A673 (cell line): ENCODE results near the gene CDYL2. TPM values are rescaled to one million over a fixed set of nuclear protein-coding genes. Genes with fewer than 3 reads are reported as not detected.

ENCODE experiments used
- BruUV-seq: library from RNA; stranded (reverse); fragments of 400-500 nt; replicated peaks from 2 replicates; lab custom pipeline; 2021; lab: Mats Ljungman, UMichigan
- CTCF ChIA-PET: fragments of 300-600 bp; sonication (Branson Sonifier 250); formaldehyde crosslinking; loops from one replicate; lab custom pipeline; 2022; ENCODE audit warnings: antibody characterized with exemption; lab: Charles Lee
- POLR2A ChIA-PET: fragments of 300-600 bp; sonication (Branson Sonifier 250); formaldehyde crosslinking; loops from one replicate; lab custom pipeline; 2022; ENCODE audit warnings: antibody characterized with exemption; ENCODE audit not compliant: low non-redundant PET; lab: Charles Lee
- DNase-seq: peaks from one replicate; pipeline ENCODE4 v3.0.0-alpha.2; 2015; ENCODE audit warnings: low spot score
- H3K27ac ChIP-seq: fragments of 200-600 bp; sonication (generic); 2 replicates; pipeline ENCODE4 v1.5.1; 2016; ENCODE audit warnings: mixed run types, low read depth, mild to moderate bottlenecking, mixed read lengths, antibody characterized with exemption, low read length; ENCODE audit not compliant: poor library complexity, severe bottlenecking
- H3K27me3 ChIP-seq: fragments of 200-600 bp; sonication (generic); replicated peaks from 2 replicates; pipeline ENCODE4 v1.6.1; 2017; ENCODE audit warnings: mixed run types, low read depth, mild to moderate bottlenecking, mixed read lengths, antibody characterized with exemption, low read length; ENCODE audit not compliant: insufficient read depth, poor library complexity
- H3K36me3 ChIP-seq: fragments of 200-600 bp; sonication (generic); 2 replicates; pipeline ENCODE4 v1.6.1; 2016; ENCODE audit warnings: mixed run types, mild to moderate bottlenecking, mixed read lengths, antibody characterized with exemption, low read length; ENCODE audit not compliant: insufficient read depth, poor library complexity, severe bottlenecking
- H3K4me1 ChIP-seq: fragments of 200-600 bp; sonication (generic); 2 replicates; pipeline ENCODE4 v1.6.1; 2017; ENCODE audit warnings: mixed run types, mild to moderate bottlenecking, mixed read lengths, antibody characterized with exemption, low read length; ENCODE audit not compliant: insufficient read depth, poor library complexity, severe bottlenecking
- H3K4me3 ChIP-seq: fragments of 200-600 bp; sonication (generic); 2 replicates; pipeline ENCODE4 v1.5.1; 2016; ENCODE audit warnings: low read depth, mixed run types, mild to moderate bottlenecking, mixed read lengths, low read length; ENCODE audit not compliant: poor library complexity, severe bottlenecking
- H3K9me3 ChIP-seq: fragments of 200-600 bp; sonication (generic); 2 replicates; pipeline ENCODE4 v1.6.1; 2016; ENCODE audit warnings: mixed run types, low read depth, mild to moderate bottlenecking, mixed read lengths, antibody characterized with exemption, low read length; ENCODE audit not compliant: poor library complexity, severe bottlenecking
- EZH2 ChIP-seq: fragments of 200-600 bp; sonication (generic); IDR thresholded peaks from 2 replicates; pipeline ENCODE4 v1.6.1; 2017; ENCODE audit warnings: borderline replicate concordance, low read depth, mild to moderate bottlenecking, mixed read lengths, antibody characterized with exemption, low read length; ENCODE audit not compliant: poor library complexity, severe bottlenecking
- intact Hi-C: fragments of 100-400 bp; cut with micrococcal nuclease; formaldehyde crosslinking; loops from one replicate; pipeline ENCODE4 v1.10.0; 2022; ENCODE audit not compliant: unreplicated experiment
- total RNA-seq: library from RNA; stranded (reverse); gene quantifications from 2 replicates; pipeline ENCODE4 v1.2.3, GENCODE V29; 2021
- TF ChIP-seq, protein P1 (sequence below): fragments of 300-800, 200-600 bp; sonication (generic); conservative IDR thresholded peaks from 2 replicates; pipeline ENCODE4 v1.5.1; 2017; ENCODE audit warnings: low read depth, mild to moderate bottlenecking, antibody characterized with exemption, low read length, moderate library complexity, mixed read lengths

Gene CDYL2
- total RNA-seq, 1 experiment from 2014 or later, result 0.64 TPM

DNA sequence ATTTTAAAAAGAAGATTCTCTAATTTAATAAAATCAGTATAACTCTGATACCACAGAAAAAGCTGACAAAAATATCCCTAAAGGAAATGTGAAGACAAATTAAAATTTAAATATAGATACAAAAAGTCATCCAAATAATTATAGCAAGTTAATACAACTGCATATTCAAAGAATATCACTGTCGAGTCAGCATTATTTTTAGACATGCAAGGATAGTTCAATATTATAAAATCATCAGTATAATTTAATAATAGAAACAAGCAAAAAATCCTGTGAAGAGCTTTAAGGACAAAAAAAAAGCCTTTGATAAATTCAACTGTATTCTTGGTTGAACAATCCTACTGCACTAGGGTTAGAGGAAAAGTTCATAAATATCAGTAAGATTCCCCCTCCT lies 21.0 kb upstream of the CDYL2 start:
- no TSS peak for BruUV-seq
- CTCF ChIA-PET, result no interaction called here
- intact Hi-C loops, result loop anchor here (2.0 kb wide), 1 partner anchor 299 kb away; no protein-coding TSS in a partner anchor

DNA sequence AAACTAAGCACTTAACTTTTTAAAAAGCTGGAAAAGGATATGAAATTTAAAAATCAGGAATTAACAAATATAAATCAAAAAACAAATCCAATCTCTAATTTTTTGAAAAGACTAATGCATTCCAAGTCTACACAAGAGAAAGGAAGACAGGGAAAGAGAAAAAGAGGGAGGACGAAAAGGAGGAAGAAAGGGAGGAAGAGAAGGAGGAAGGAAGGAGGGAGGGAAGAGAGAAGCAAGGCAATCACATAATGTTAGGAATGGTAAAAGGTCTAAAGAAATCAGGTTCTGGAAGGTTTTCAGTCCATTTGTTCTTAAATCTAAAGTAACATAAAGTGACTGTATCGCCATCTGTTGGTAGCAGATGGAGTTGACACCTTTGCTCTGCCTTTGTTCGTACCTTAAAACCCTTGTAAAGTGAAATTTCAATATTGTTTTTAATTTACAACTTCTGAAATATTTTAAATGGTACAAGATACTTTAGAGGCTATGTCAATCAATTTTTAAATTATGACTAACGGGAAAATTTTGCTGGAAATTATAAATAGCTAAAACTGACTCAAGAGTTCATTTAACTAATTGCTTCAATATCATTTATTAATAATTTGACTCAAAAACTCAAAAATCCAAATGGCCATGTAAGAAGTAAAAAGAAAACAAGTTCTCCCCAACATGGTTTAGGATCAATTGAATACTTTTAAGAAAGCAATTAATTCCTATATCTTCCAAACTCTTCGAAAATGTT lies 20.4 kb upstream of the CDYL2 start:
- H3K36me3 ChIP-seq, result no peaks in the 10 kb centered on the region
- POLR2A ChIA-PET, result no interaction called here
- H3K4me3 ChIP-seq, result no peak overlapping the region
- intact Hi-C loops, result loop anchor here (2.0 kb wide), 1 partner anchor 298 kb away; no protein-coding TSS in a partner anchor
- no TSS peak for BruUV-seq
- peaks cover 54% of the 10 kb centered on the region for H3K27me3 ChIP-seq
- H3K27ac ChIP-seq, result no peak overlapping the region
- peak; percentile 54 for DNase-seq
- H3K9me3 ChIP-seq, result no peaks in the 10 kb centered on the region
- TF ChIP-seq, protein P1, sequence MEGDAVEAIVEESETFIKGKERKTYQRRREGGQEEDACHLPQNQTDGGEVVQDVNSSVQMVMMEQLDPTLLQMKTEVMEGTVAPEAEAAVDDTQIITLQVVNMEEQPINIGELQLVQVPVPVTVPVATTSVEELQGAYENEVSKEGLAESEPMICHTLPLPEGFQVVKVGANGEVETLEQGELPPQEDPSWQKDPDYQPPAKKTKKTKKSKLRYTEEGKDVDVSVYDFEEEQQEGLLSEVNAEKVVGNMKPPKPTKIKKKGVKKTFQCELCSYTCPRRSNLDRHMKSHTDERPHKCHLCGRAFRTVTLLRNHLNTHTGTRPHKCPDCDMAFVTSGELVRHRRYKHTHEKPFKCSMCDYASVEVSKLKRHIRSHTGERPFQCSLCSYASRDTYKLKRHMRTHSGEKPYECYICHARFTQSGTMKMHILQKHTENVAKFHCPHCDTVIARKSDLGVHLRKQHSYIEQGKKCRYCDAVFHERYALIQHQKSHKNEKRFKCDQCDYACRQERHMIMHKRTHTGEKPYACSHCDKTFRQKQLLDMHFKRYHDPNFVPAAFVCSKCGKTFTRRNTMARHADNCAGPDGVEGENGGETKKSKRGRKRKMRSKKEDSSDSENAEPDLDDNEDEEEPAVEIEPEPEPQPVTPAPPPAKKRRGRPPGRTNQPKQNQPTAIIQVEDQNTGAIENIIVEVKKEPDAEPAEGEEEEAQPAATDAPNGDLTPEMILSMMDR, result peak; percentile 79
- TF ChIP-seq EZH2, result no peak
- no peaks in the 10 kb centered on the region for H3K4me1 ChIP-seq
- CTCF ChIA-PET, result no interaction called here

More for the DNA sequence above, 21.0 kb upstream of the CDYL2 start:
- H3K27me3 ChIP-seq, result peaks cover 53% of the 10 kb centered on the region
- DNase-seq, result no peak
- POLR2A ChIA-PET, result no interaction called here
- H3K4me3 ChIP-seq, result no peak overlapping the region
- no peaks in the 10 kb centered on the region for H3K9me3 ChIP-seq
- no peak for TF ChIP-seq EZH2
- TF ChIP-seq, protein P1, result no peak
- H3K27ac ChIP-seq, result no peak overlapping the region
- no peaks in the 10 kb centered on the region for H3K4me1 ChIP-seq
- H3K36me3 ChIP-seq, result no peaks in the 10 kb centered on the region

DNA sequence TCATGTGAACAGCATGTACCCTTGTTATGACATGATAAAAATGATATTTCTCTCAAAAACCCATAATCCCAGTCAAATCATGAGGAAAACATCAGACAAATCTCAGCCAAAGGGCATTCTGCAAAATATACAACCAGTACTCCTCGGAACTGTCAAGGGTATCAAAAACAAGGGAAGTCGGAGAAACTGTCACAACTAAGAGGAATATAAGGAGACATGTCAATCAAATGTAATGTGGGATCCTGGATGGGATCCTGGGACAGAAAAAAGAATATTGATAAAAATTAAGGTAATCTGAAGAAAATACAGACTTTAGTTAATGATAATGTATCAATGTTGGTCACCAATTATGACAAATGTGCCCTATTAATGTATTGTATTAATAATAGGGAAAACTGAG lies 15.6 kb upstream of the CDYL2 start:
- POLR2A ChIA-PET, result no interaction called here
- no TSS peak for BruUV-seq
- no peaks in the 10 kb centered on the region for H3K36me3 ChIP-seq
- no peaks in the 10 kb centered on the region for H3K9me3 ChIP-seq
- H3K27me3 ChIP-seq, result peaks cover 50% of the 10 kb centered on the region
- H3K4me3 ChIP-seq, result no peak overlapping the region
- no peak overlapping the region for H3K27ac ChIP-seq
- no peak for DNase-seq
- H3K4me1 ChIP-seq, result no peaks in the 10 kb centered on the region
- intact Hi-C loops, result no loop called here
- CTCF ChIA-PET, result no interaction called here
- no peak for TF ChIP-seq EZH2
- TF ChIP-seq, protein P1, result no peak
